SKM-1 treated with dmso at 0.1 percent for 144 hours (cell line): ENCODE measurements around the gene GOLT1B.

Experiments used
- DNase-seq: peaks from one replicate; lab custom pipeline; 2025; ENCODE audit not compliant: unreplicated experiment; lab: John Stamatoyannopoulos, UW

Gene GOLT1B

DNA sequence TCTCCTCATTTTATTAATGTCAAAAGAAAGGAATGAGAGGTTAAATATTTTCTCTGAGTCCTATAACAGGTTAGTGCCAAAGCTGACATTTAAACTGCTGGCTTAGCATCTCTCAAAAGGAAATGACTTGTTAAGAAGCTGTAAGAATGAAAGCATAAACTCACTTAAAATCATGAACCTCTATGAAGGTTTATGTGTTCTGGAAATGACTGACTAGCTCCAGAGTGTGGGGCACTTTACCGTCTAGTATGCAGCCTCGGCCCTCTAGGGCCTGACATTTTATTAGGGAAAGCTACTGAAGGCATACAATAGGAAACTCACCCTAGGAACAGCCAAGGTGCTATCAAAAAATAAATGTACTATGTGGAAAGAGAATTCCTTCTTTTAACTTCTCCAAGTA lies 59.6 kb downstream of the GOLT1B start:
- DNase-seq = no peak

DNA sequence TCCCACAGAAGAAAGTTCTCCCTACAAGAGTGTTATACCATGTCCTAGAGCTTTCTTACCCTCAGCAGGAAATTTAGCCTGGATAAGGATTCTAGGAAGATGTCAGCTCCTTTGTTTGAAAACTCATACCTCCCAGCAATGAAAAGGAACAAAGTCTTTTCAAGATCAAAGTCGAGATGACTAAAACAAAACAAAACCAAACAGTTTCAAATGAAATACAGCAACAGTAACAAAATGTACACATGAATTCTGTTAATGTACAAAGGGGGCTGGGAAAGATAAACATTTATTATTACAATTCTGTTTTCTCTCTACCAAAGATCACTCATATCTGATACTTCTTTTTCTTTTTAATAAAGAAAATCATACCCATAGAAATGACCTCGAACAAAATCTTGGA lies 61.3 kb downstream of the GOLT1B start:
- no peak for DNase-seq

DNA sequence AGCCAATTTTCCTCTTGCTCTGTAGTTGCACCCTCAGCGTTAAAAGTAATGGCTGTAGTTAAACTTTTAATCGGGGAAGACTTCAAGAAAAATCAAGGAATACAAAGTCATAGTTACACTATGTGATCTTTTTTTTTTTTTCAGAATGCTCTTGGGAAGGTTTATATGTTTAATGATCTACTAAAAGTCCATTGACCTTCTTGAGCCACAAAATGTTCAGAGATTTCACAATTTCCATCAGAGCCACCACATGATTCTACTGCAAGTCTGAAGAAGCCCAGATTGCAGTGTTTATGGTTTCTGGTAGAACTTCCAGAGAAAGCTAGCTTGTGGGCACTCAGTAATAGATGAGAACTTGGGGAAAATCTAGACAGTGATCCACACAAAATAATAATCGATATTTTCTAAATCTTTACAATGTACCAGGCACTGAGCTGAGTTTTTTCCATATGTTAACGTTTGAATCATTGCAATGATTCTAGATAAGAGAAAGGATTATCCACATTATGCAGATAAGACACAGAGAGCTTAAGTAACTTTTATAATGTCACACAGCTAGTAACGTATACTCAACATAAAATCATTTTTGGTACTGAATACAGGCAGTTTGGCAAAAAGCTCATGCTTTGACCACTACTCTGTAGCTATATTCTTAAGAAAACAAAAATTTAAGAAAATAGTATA lies 64.8 kb downstream of the GOLT1B start:
- DNase-seq = no peak

DNA sequence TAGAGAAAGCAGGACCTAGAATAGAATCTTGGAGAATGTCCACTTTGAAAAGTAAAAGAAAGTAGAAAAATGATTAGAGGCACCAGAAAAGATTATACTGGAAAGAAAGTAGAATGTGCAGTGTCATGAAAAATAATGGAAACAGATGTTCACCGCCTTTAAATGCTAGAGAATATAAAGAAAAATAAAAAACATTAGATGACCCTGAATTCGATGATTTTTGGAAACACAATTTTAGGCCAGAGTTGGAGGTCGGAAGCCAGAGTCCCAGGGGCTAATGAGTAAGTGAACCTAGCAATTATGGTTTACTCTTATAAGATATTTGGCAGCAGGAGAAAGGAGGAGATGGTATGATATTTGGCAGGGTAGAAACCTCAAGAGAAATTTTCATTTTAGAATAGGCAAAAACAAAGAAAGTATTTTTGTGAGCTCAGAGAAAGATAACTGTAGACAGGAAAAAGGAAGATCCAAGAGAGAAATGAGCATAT lies 65.4 kb downstream of the GOLT1B start:
- no peak for DNase-seq
